Testis (tissue), 3 donors: ENCODE measurements around the gene ZBTB22. TPM values are rescaled to one million over a fixed set of nuclear protein-coding genes. Genes with fewer than 3 reads are reported as not detected.

Experiments
- DNase-seq: peaks from one replicate; pipeline ENCODE4 v3.0.0-alpha.2; 2019
- H3K27ac ChIP-seq, 2 donors: fragments of 200-600 bp; sonication (generic); one replicate each; pipeline ENCODE4 v1.5.1; 2019
- H3K27me3 ChIP-seq: fragments of 200-600 bp; sonication (generic); one replicate; pipeline ENCODE4 v1.5.1; 2019
- H3K36me3 ChIP-seq: fragments of 200-600 bp; sonication (generic); one replicate; pipeline ENCODE4 v1.5.1; 2017; ENCODE audit warnings: low read depth; ENCODE audit errors: missing control alignments
- H3K4me1 ChIP-seq: fragments of 200-600 bp; sonication (generic); one replicate; pipeline ENCODE4 v1.5.1; 2019
- H3K4me3 ChIP-seq, 2 donors: fragments of 200-600 bp; sonication (generic); one replicate each; pipeline ENCODE4 v1.5.1; 2017 to 2019
- H3K9me3 ChIP-seq: fragments of 200-600 bp; sonication (generic); one replicate; pipeline ENCODE4 v1.5.1; 2017
- CTCF ChIP-seq, 3 experiments: fragments of 450-650 bp in 2 of 3; fragments of 200-600 bp in 1 of 3; sonication (generic) in 1 of 3; IDR thresholded peaks; one replicate each; pipeline ENCODE4 v1.5.1; 2016 to 2019; ENCODE audit warnings: antibody characterized with exemption in 3 of 3, mild to moderate bottlenecking in 2 of 3, moderate library complexity in 1 of 3
- POLR2A ChIP-seq: fragments of 450-650 bp; IDR thresholded peaks from one replicate; pipeline ENCODE4 v1.6.1; 2017; ENCODE audit warnings: antibody characterized with exemption, mild to moderate bottlenecking, moderate library complexity
- WGBS, 2 donors: methylation state at CpG; one replicate each; pipeline ENCODE4 v1.1.5; 2018; 5-methylcytosine and 5-hydroxymethylcytosine counted together
- intact Hi-C: fragments of 100-400 bp; cut with DNase I; formaldehyde crosslinking; loops from one replicate; pipeline ENCODE4 v1.15.1; 2023; ENCODE audit warnings: low total_unique reads
- polyA plus RNA-seq: library from polyadenylated mRNA; stranded (reverse); fragments of 350-450 nt; fragmentation: Illumina TruSeq; extraction: RNeasy Lipid Tissue Mini Kit (QIAGEN cat#74804); gene quantifications from one replicate; pipeline ENCODE4 v1.2.3, GENCODE V29; 2014; ENCODE audit warnings: low read depth, low replicate concordance; ENCODE audit not compliant: insufficient read depth
- total RNA-seq, 2 donors: library from RNA; depleted of rRNA; stranded (reverse); fragments of >200 nt; gene quantifications; one replicate each; pipeline ENCODE4 v1.2.3, GENCODE V29; 2016

ZBTB22 gene
- total and polyA plus RNA-seq, 3 donors from 2014 or later: 13.4 to 17.1 (median 15.2) TPM

- Histone ChIP-seq H3K4me3 (no peak overlapping the region), H3K36me3 (no peaks in the 10 kb centered on the region), H3K27me3 (no peaks in the 10 kb centered on the region), H3K4me1 (peaks cover 12% of the 10 kb centered on the region), H3K9me3 (no peaks in the 10 kb centered on the region), H3K27ac (no peak overlapping the region)
- TF ChIP-seq POLR2A: no peak
- TF ChIP-seq CTCF (IDR thresholded peaks at IDR 0.05): no peak
- intact Hi-C loops: no loop called here
- WGBS, 2 donors: 31 to 56% methylated on average over 6 to 7 of the region's 7 CpGs
- DNase-seq: no peak
Observed at GRCh38 chr6:33290459-33290858, 27.1 kb downstream of the ZBTB22 start.

GRCh38 chr6:33289784-33290315 lies 27.7 kb downstream of the ZBTB22 start:
- Histone ChIP-seq H3K4me3 (peak overlapping the region; percentile 75 to 79), H3K27ac (peak overlapping the region; percentile 77 to 88), H3K9me3 (no peaks in the 10 kb centered on the region), H3K4me1 (peaks cover 12% of the 10 kb centered on the region), H3K27me3 (no peaks in the 10 kb centered on the region), H3K36me3 (no peaks in the 10 kb centered on the region)
- intact Hi-C loops: loop anchor here (2.0 kb wide), 1 partner anchor 17 kb away; the partner anchor contains the start of gene RPS18
- WGBS, 2 donors: 1 to 2% methylated on average over 12 to 14 of the region's 14 CpGs
- TF ChIP-seq POLR2A: no peak
- TF ChIP-seq CTCF (IDR thresholded peaks at IDR 0.05): no peak
- DNase-seq: no peak

GRCh38 chr6:33288921-33289783 lies 28.4 kb downstream of the ZBTB22 start, which contains the start of the genes PFDN6 and WDR46:
PFDN6 (plus strand) TSS chr6:33289601; CDS start chr6:33289857, 256 bp downstream.
WDR46 (minus strand) TSS chr6:33289239; CDS start chr6:33289170, 69 bp downstream.
- H3K36me3 ChIP-seq: no peaks in the 10 kb centered on the region

More at GRCh38 chr6:33288921-33289783, 28.4 kb downstream of the ZBTB22 start, which contains the start of the genes PFDN6 and WDR46:
- peak within 1 kb of the TSS; percentile 75 to 79 for H3K4me3 ChIP-seq
- peak; percentile 95 for DNase-seq
- peaks cover 12% of the 10 kb centered on the region for H3K4me1 ChIP-seq
- TF ChIP-seq POLR2A (no peak), CTCF (IDR thresholded peaks at IDR 0.05) (no peak)
- H3K9me3 ChIP-seq: no peaks in the 10 kb centered on the region
- peak within 1 kb of the TSS; percentile 77 to 88 for H3K27ac ChIP-seq
- H3K27me3 ChIP-seq: no peaks in the 10 kb centered on the region
- intact Hi-C loops: loop anchor here (2.0 kb wide), 1 partner anchor 16 kb away; the partner anchor contains the start of gene RPS18
- 0 to 1% methylated on average over 40 to 43 of the region's 43 CpGs for WGBS, 2 donors
